Karpas-422 (cell line): ENCODE results near the gene FASTKD1. TPM values are rescaled to one million over a fixed set of nuclear protein-coding genes. Genes with fewer than 3 reads are reported as not detected.
"Not testable (repeated sequence)": the region's sequence is repeated elsewhere in the genome, so short reads cannot be mapped to it uniquely, and the experiment has no call there.

Experiments used
- DNase-seq: peaks from one replicate; pipeline ENCODE4 v3.0.0-alpha.2; 2015
- H2AFZ ChIP-seq: fragments of 200-600 bp; sonication (generic); 2 replicates; pipeline ENCODE4 v1.6.1; 2014; ENCODE audit warnings: antibody characterized with exemption, low read length, mixed read lengths
- H3K27ac ChIP-seq: fragments of 200-600 bp; sonication (generic); 2 replicates; pipeline ENCODE4 v1.5.1; 2014; ENCODE audit warnings: mild to moderate bottlenecking, low read length, moderate library complexity
- H3K27me3 ChIP-seq: fragments of 200-600 bp; sonication (generic); 2 replicates; pipeline ENCODE4 v1.6.1; 2014; ENCODE audit warnings: low read length, mixed read lengths
- H3K36me3 ChIP-seq: fragments of 200-600 bp; sonication (generic); 2 replicates; pipeline ENCODE4 v1.6.1; 2014; ENCODE audit warnings: low read length, mixed read lengths; ENCODE audit not compliant: insufficient read depth
- H3K4me1 ChIP-seq: fragments of 200-600 bp; sonication (generic); 2 replicates; pipeline ENCODE4 v1.6.1; 2014; ENCODE audit warnings: mild to moderate bottlenecking, low read length, mixed read lengths
- H3K4me2 ChIP-seq: fragments of 200-600 bp; sonication (generic); 2 replicates; pipeline ENCODE4 v1.6.1; 2014; ENCODE audit warnings: low read length, low read depth, mild to moderate bottlenecking; ENCODE audit not compliant: poor library complexity, severe bottlenecking
- H3K4me3 ChIP-seq: fragments of 200-600 bp; sonication (generic); 2 replicates; pipeline ENCODE4 v1.5.1; 2014; ENCODE audit warnings: mild to moderate bottlenecking, antibody characterized with exemption, low read length, mixed read lengths
- H3K79me2 ChIP-seq: fragments of 200-600 bp; sonication (generic); 2 replicates; pipeline ENCODE4 v1.6.1; 2014; ENCODE audit warnings: mild to moderate bottlenecking, low read length, mixed read lengths
- H3K9ac ChIP-seq: fragments of 200-600 bp; sonication (generic); 2 replicates; pipeline ENCODE4 v1.6.0; 2014; ENCODE audit warnings: low read length
- H3K9me2 ChIP-seq: fragments of 200-600 bp; sonication (generic), shearing (Covaris generic); replicated peaks from 2 replicates; pipeline ENCODE4 v1.6.0; 2014; ENCODE audit warnings: mild to moderate bottlenecking, low read length, moderate library complexity; ENCODE audit not compliant: insufficient read depth
- H3K9me3 ChIP-seq: fragments of 300-700, 200-600 bp; sonication (generic); 2 replicates; pipeline ENCODE4 v1.6.1; 2014; ENCODE audit warnings: low read length, mixed read lengths
- H4K20me1 ChIP-seq: fragments of 200-600 bp; sonication (generic); 2 replicates; pipeline ENCODE4 v1.6.1; 2014; ENCODE audit warnings: mild to moderate bottlenecking, antibody characterized with exemption, low read length, low read depth; ENCODE audit not compliant: insufficient read depth
- total RNA-seq: library from RNA; depleted of rRNA; stranded (reverse); fragments of >200 nt; shearing (Covaris generic); gene quantifications from 2 replicates; pipeline ENCODE4 v1.2.3, GENCODE V29; 2014; ENCODE audit warnings: low replicate concordance

The FASTKD1 gene
- total RNA-seq, 1 experiment from 2014 or later, result 46.6 TPM

GRCh38 chr2:169579044-169579443 is 5.4 kb upstream of the FASTKD1 start:
- H3K9ac ChIP-seq, result no peak overlapping the region
- no peaks in the 10 kb centered on the region for H3K27me3 ChIP-seq
- no peaks in the 10 kb centered on the region for H3K36me3 ChIP-seq
- H3K79me2 ChIP-seq, result no peaks in the 10 kb centered on the region
- no peak overlapping the region for H3K4me3 ChIP-seq
- H3K9me2 ChIP-seq, result no peaks in the 10 kb centered on the region
- H3K9me3 ChIP-seq, result no peaks in the 10 kb centered on the region
- H3K4me2 ChIP-seq, result no peak overlapping the region
- H2AFZ ChIP-seq, result no peak overlapping the region
- H3K4me1 ChIP-seq, result 0 out of 2 replicates have a peak, but pooled peaks cover 8% of the 10 kb centered on the region
- no peak for DNase-seq
- H4K20me1 ChIP-seq, result no peaks in the 10 kb centered on the region
- no peak overlapping the region for H3K27ac ChIP-seq

- H3K9ac ChIP-seq, H3K27ac ChIP-seq, DNase-seq, H3K27me3 ChIP-seq, H3K9me2 ChIP-seq, H2AFZ ChIP-seq, H3K9me3 ChIP-seq, H3K4me2 ChIP-seq, H4K20me1 ChIP-seq, H3K4me3 ChIP-seq, H3K36me3 ChIP-seq: not testable (repeated sequence)
- Histone ChIP-seq H3K79me2 (peaks cover 30% of the 10 kb centered on the region), H3K4me1 (peaks cover 16% of the 10 kb centered on the region)
These were observed 1.6 kb upstream of the FASTKD1 start for GRCh38 chr2:169575264-169575663.

GRCh38 chr2:169574539-169574938 is 874 bp upstream of the FASTKD1 start:
- not testable (repeated sequence) for H3K4me2 ChIP-seq, H3K27me3 ChIP-seq, H4K20me1 ChIP-seq, H3K36me3 ChIP-seq, H3K9ac ChIP-seq, H3K9me3 ChIP-seq, H2AFZ ChIP-seq, DNase-seq, H3K9me2 ChIP-seq, H3K4me3 ChIP-seq, H3K27ac ChIP-seq
- peaks cover 20% of the 10 kb centered on the region for H3K4me1 ChIP-seq
- H3K79me2 ChIP-seq, result peaks cover 36% of the 10 kb centered on the region

GRCh38 chr2:169573974-169574299 is 272 bp upstream of the FASTKD1 start:
- Histone ChIP-seq H2AFZ (peak overlapping the region; percentile 92; the same call in 1 of the 2 replicates), H3K36me3 (no peaks in the 10 kb centered on the region), H3K9ac (peak overlapping the region; percentile 83), H3K4me2 (peak overlapping the region; percentile 93), H3K27ac (no peak overlapping the region), H3K4me3 (peak overlapping the region; percentile 74), H3K9me2 (no peaks in the 10 kb centered on the region), H3K4me1 (peaks cover 20% of the 10 kb centered on the region), H3K79me2 (peaks cover 42% of the 10 kb centered on the region), H3K27me3 (no peaks in the 10 kb centered on the region), H4K20me1 (no peaks in the 10 kb centered on the region), H3K9me3 (no peaks in the 10 kb centered on the region)
- no peak for DNase-seq

GRCh38 chr2:169572821-169573159 is 875 bp downstream of the FASTKD1 start:
- H3K27me3 ChIP-seq, result no peaks in the 10 kb centered on the region
- peaks cover 5% of the 10 kb centered on the region; the same call in 1 of the 2 replicates for H3K36me3 ChIP-seq
- peak overlapping the region; percentile 83 for H3K9ac ChIP-seq
- no peaks in the 10 kb centered on the region for H4K20me1 ChIP-seq
- H3K27ac ChIP-seq, result peak overlapping the region; percentile 48
- H3K4me2 ChIP-seq, result peak overlapping the region; percentile 93
- H3K4me3 ChIP-seq, result peak overlapping the region; percentile 74
- H3K4me1 ChIP-seq, result peaks cover 20% of the 10 kb centered on the region
- no peaks in the 10 kb centered on the region for H3K9me2 ChIP-seq
- DNase-seq, result no peak
- H3K79me2 ChIP-seq, result peaks cover 50% of the 10 kb centered on the region
- H3K9me3 ChIP-seq, result no peaks in the 10 kb centered on the region
- H2AFZ ChIP-seq, result peak overlapping the region; percentile 92; the same call in 1 of the 2 replicates

- no peaks in the 10 kb centered on the region for H3K9me2 ChIP-seq
- H3K4me1 ChIP-seq, result peaks cover 17% of the 10 kb centered on the region
- H3K4me3 ChIP-seq, result peak overlapping the region; percentile 45
- peaks cover 53% of the 10 kb centered on the region for H3K79me2 ChIP-seq
- no peak overlapping the region for H2AFZ ChIP-seq
- peak overlapping the region; percentile 48; the same call in 1 of the 2 replicates for H3K27ac ChIP-seq
- no peaks in the 10 kb centered on the region for H3K27me3 ChIP-seq
- peak overlapping the region; percentile 42; the same call in 1 of the 2 replicates for H3K9ac ChIP-seq
- peak overlapping the region; percentile 93 for H3K4me2 ChIP-seq
- DNase-seq, result no peak
- H4K20me1 ChIP-seq, result no peaks in the 10 kb centered on the region
- H3K9me3 ChIP-seq, result no peaks in the 10 kb centered on the region
- peaks cover 9% of the 10 kb centered on the region; the same call in 1 of the 2 replicates for H3K36me3 ChIP-seq
These were observed 1.5 kb downstream of the FASTKD1 start for GRCh38 chr2:169572189-169572588.

- no peaks in the 10 kb centered on the region for H4K20me1 ChIP-seq
- peaks cover 54% of the 10 kb centered on the region for H3K79me2 ChIP-seq
- no peaks in the 10 kb centered on the region for H3K9me2 ChIP-seq
- peak overlapping the region; percentile 93 for H3K4me2 ChIP-seq
- no peak for DNase-seq
- peaks cover 11% of the 10 kb centered on the region; the same call in 1 of the 2 replicates for H3K36me3 ChIP-seq
- no peaks in the 10 kb centered on the region for H3K9me3 ChIP-seq
- H2AFZ ChIP-seq, result no peak overlapping the region
- H3K27me3 ChIP-seq, result no peaks in the 10 kb centered on the region
- H3K27ac ChIP-seq, result no peak overlapping the region
- H3K4me1 ChIP-seq, result peaks cover 17% of the 10 kb centered on the region
- peak overlapping the region; percentile 45; the same call in 1 of the 2 replicates for H3K4me3 ChIP-seq
- peak overlapping the region; percentile 42; the same call in 1 of the 2 replicates for H3K9ac ChIP-seq
These were observed 2.1 kb downstream of the FASTKD1 start for GRCh38 chr2:169571571-169571970.

- not testable (repeated sequence) for DNase-seq, H4K20me1 ChIP-seq, H3K9me3 ChIP-seq, H3K9me2 ChIP-seq, H2AFZ ChIP-seq, H3K27ac ChIP-seq, H3K27me3 ChIP-seq, H3K4me3 ChIP-seq, H3K9ac ChIP-seq
- H3K4me2 ChIP-seq, result peak overlapping the region; percentile 31
- H3K79me2 ChIP-seq, result peaks cover 60% of the 10 kb centered on the region
- peaks cover 17% of the 10 kb centered on the region for H3K4me1 ChIP-seq
- peaks cover 14% of the 10 kb centered on the region for H3K36me3 ChIP-seq
These were observed 2.9 kb downstream of the FASTKD1 start for GRCh38 chr2:169570752-169571151.
